SK-N-SH (cell line): Measurements from ENCODE around the gene IL17RC. TPM values are rescaled to one million over a fixed set of nuclear protein-coding genes. Genes with fewer than 3 reads are reported as not detected.

Source experiments
- CTCF ChIA-PET: fragments of 300-600, 350-600 bp; formaldehyde crosslinking; extraction: SDS; loops from one replicate; lab custom pipeline; 2021; lab: Yijun Ruan, JAX
- POLR2A ChIA-PET: fragments of 350-600 bp; sonication (Branson Sonifier 250); formaldehyde crosslinking; extraction: SDS; loops from one replicate; lab custom pipeline; 2020; ENCODE audit warnings: antibody characterized with exemption, inconsistent platforms; lab: Yijun Ruan, JAX
- DNase-seq: peaks from one replicate; pipeline ENCODE4 v3.0.0; 2012
- H2AFZ ChIP-seq: fragments of 200-600 bp; sonication (generic); 2 replicates; pipeline ENCODE4 v1.8.1; 2016; ENCODE audit warnings: antibody characterized with exemption, mild to moderate bottlenecking, low read depth
- H3F3A ChIP-seq: fragments of 200-600 bp; sonication (generic); replicated peaks from 2 replicates; pipeline ENCODE3; 2016; ENCODE audit warnings: antibody characterized with exemption, mild to moderate bottlenecking; ENCODE audit not compliant: insufficient read depth
- H3K27ac ChIP-seq, 2 experiments: fragments of 200-500 bp in 1 of 2; fragments of 200-600 bp in 1 of 2; sonication (Bioruptor generic) in 1 of 2; sonication (generic), shearing (Covaris generic) in 1 of 2; 2 replicates each; pipeline versions ENCODE4 v1.5.1 to v1.6.1; 2014 to 2016; ENCODE audit warnings: low read depth in 2 of 2, inconsistent platforms in 1 of 2, low read length in 1 of 2, mild to moderate bottlenecking in 1 of 2, mixed read lengths in 1 of 2
- H3K27me3 ChIP-seq: fragments of 200-600 bp; sonication (generic), shearing (Covaris generic); 2 replicates; pipeline ENCODE4 v1.6.1; 2016; ENCODE audit warnings: mixed run types; ENCODE audit not compliant: insufficient read depth
- H3K36me3 ChIP-seq, 2 experiments: fragments of 200-500 bp in 1 of 2; fragments of 200-600 bp in 1 of 2; sonication (Bioruptor generic) in 1 of 2; sonication (generic) in 1 of 2; replicated peaks in 1 of 2; 2 replicates each; pipeline versions ENCODE3 to v1.5.1; 2014 to 2016; ENCODE audit warnings: low read length in 1 of 2, mild to moderate bottlenecking in 1 of 2; ENCODE audit not compliant: insufficient read depth in 2 of 2, control insufficient read depth in 1 of 2
- H3K4me1 ChIP-seq, 2 experiments: fragments of 200-500 bp in 1 of 2; fragments of 200-600 bp in 1 of 2; sonication (Bioruptor generic) in 1 of 2; sonication (generic), shearing (Covaris generic) in 1 of 2; 2 replicates each; pipeline versions ENCODE4 v1.5.1 to v1.6.1; 2014 to 2016; ENCODE audit warnings: low read depth in 1 of 2, low read length in 1 of 2, mixed run types in 1 of 2; ENCODE audit not compliant: insufficient read depth in 2 of 2, control insufficient read depth in 1 of 2
- H3K4me2 ChIP-seq: fragments of 200-600 bp; sonication (generic), shearing (Covaris generic); 2 replicates; pipeline ENCODE4 v1.6.1; 2017; ENCODE audit warnings: mixed run types
- H3K4me3 ChIP-seq, 2 experiments: fragments of 200-500 bp in 1 of 2; fragments of 200-600 bp in 1 of 2; sonication (Bioruptor generic) in 1 of 2; sonication (generic), shearing (Covaris generic) in 1 of 2; 2 replicates each; pipeline versions ENCODE4 v1.5.1 to v1.8.1; 2014 to 2016; ENCODE audit warnings: low read depth in 2 of 2, inconsistent platforms in 1 of 2, low read length in 1 of 2, mild to moderate bottlenecking in 1 of 2, mixed read lengths in 1 of 2, moderate library complexity in 1 of 2
- H3K79me2 ChIP-seq: fragments of 200-600 bp; sonication (generic); 2 replicates; pipeline ENCODE4 v1.8.1; 2017; ENCODE audit warnings: mild to moderate bottlenecking; ENCODE audit not compliant: insufficient read depth
- H3K9ac ChIP-seq: fragments of 200-600 bp; sonication (generic); 2 replicates; pipeline ENCODE4 v1.6.1; 2017; ENCODE audit warnings: mixed run types
- H3K9me2 ChIP-seq: fragments of 200-600 bp; sonication (generic); 2 replicates; pipeline ENCODE4 v1.6.1; 2017; ENCODE audit warnings: mixed run types
- H3K9me3 ChIP-seq: fragments of 200-600 bp; sonication (generic); 2 replicates; pipeline ENCODE4 v1.6.1; 2017; ENCODE audit warnings: mixed run types, mild to moderate bottlenecking, moderate library complexity
- H4K20me1 ChIP-seq: fragments of 200-600 bp; sonication (generic); 2 replicates; pipeline ENCODE4 v1.6.1; 2017; ENCODE audit warnings: mild to moderate bottlenecking, mixed run types; ENCODE audit not compliant: insufficient read depth
- CHD2 ChIP-seq: fragments of 150-350 bp; IDR thresholded peaks from 2 replicates; pipeline ENCODE4 v1.6.1; 2018; ENCODE audit warnings: low read length; ENCODE audit not compliant: partially characterized antibody
- EP300 ChIP-seq, 2 experiments: IDR thresholded peaks; 2 replicates each; pipeline versions ENCODE4 v1.4.0 to v1.6.1; 2012; ENCODE audit warnings: borderline replicate concordance in 1 of 2, low read depth in 1 of 2, low read length in 1 of 2
- FOSL2 ChIP-seq: IDR thresholded peaks from 2 replicates; pipeline ENCODE4 v1.4.0; 2012; ENCODE audit warnings: low read depth, mild to moderate bottlenecking, moderate library complexity, borderline replicate concordance
- FOXJ3 ChIP-seq: sonication (generic); formaldehyde crosslinking; IDR thresholded peaks from 2 replicates; pipeline ENCODE4 v1.5.1; 2020; ENCODE audit warnings: mild to moderate bottlenecking, missing genetic modification reagents
- FOXM1 ChIP-seq: IDR thresholded peaks from 2 replicates; pipeline ENCODE4 v1.4.0; 2012; ENCODE audit warnings: low read depth, mild to moderate bottlenecking
- GABPA ChIP-seq: IDR thresholded peaks from 2 replicates; pipeline ENCODE4 v1.4.0; 2012; ENCODE audit warnings: low read depth, mild to moderate bottlenecking
- GATA2 ChIP-seq: sonication (generic); formaldehyde crosslinking; IDR thresholded peaks from 2 replicates; pipeline ENCODE4 v1.5.0; 2020; ENCODE audit warnings: mild to moderate bottlenecking, missing genetic modification reagents
- JUND ChIP-seq: IDR thresholded peaks from 2 replicates; pipeline ENCODE4 v1.4.0; 2012
- MXI1 ChIP-seq: IDR thresholded peaks from 2 replicates; pipeline ENCODE4 v1.6.1; 2012; ENCODE audit warnings: mild to moderate bottlenecking, low read depth, low read length, improper control_type of control experiment
- NFIC ChIP-seq: IDR thresholded peaks from 2 replicates; pipeline ENCODE4 v1.4.0; 2012; ENCODE audit warnings: borderline replicate concordance
- NRF1 ChIP-seq: IDR thresholded peaks from 2 replicates; pipeline ENCODE4 v1.6.1; 2012; ENCODE audit warnings: low read depth, mild to moderate bottlenecking, low read length
- POLR2AphosphoS5 ChIP-seq: IDR thresholded peaks from 2 replicates; pipeline ENCODE4 v1.6.1; 2012; ENCODE audit warnings: low read depth, low read length
- RCOR1 ChIP-seq: fragments of 150-350 bp; IDR thresholded peaks from 2 replicates; pipeline ENCODE4 v1.6.1; 2017; ENCODE audit warnings: antibody characterized with exemption, low read length
- RFX5 ChIP-seq: IDR thresholded peaks from 2 replicates; pipeline ENCODE4 v1.6.1; 2012; ENCODE audit warnings: mild to moderate bottlenecking, improper control_type of control experiment, low read length
- SMC3 ChIP-seq: IDR thresholded peaks from 2 replicates; pipeline ENCODE4 v1.6.1; 2012; ENCODE audit warnings: low read depth, low read length, improper control_type of control experiment
- TAF1 ChIP-seq: IDR thresholded peaks from 2 replicates; pipeline ENCODE4 v1.6.1; 2012; ENCODE audit warnings: low read depth, mild to moderate bottlenecking, low read length, moderate library complexity, borderline replicate concordance
- TEAD4 ChIP-seq: IDR thresholded peaks from 2 replicates; pipeline ENCODE4 v1.4.0; 2012; ENCODE audit warnings: mild to moderate bottlenecking, borderline replicate concordance; ENCODE audit not compliant: insufficient read depth
- USF2 ChIP-seq: fragments of 150-350 bp; IDR thresholded peaks from 2 replicates; pipeline ENCODE4 v1.6.1; 2017; ENCODE audit warnings: antibody characterized with exemption, low read length, low read depth, borderline replicate concordance
- YY1 ChIP-seq: IDR thresholded peaks from 2 replicates; pipeline ENCODE4 v1.4.0; 2012; ENCODE audit warnings: low read depth, mild to moderate bottlenecking
- WGBS: methylation state at CpG from one replicate; pipeline ENCODE4 v1.1.6; 2017; ENCODE audit warnings: low lambda C conversion rate; 5-methylcytosine and 5-hydroxymethylcytosine counted together
- polyA plus RNA-seq, 3 experiments: library from polyadenylated mRNA; depleted of rRNA; stranded (reverse); fragments of >200 nt; gene quantifications; 2 replicates each; pipeline ENCODE4 v1.2.3, GENCODE V29; 2012
- TF ChIP-seq, protein P1 (sequence below): fragments of 150-350 bp; IDR thresholded peaks from 2 replicates; pipeline ENCODE4 v1.6.1; 2016; ENCODE audit warnings: mild to moderate bottlenecking, low read depth, low read length
- TF ChIP-seq, protein P2 (sequence below): IDR thresholded peaks from 2 replicates; pipeline ENCODE4 v1.4.0; 2012; ENCODE audit warnings: low read depth
- TF ChIP-seq, protein P3 (sequence below): IDR thresholded peaks from 2 replicates; pipeline ENCODE4; 2012
- TF ChIP-seq, protein P4 (sequence below): IDR thresholded peaks from 2 replicates; pipeline ENCODE4 v1.4.0; 2012; ENCODE audit warnings: low read depth, borderline replicate concordance

Gene IL17RC
- polyA plus RNA-seq, 1 of the 3 experiments (the other 2 are of a cell fraction): 17.3 TPM

DNA sequence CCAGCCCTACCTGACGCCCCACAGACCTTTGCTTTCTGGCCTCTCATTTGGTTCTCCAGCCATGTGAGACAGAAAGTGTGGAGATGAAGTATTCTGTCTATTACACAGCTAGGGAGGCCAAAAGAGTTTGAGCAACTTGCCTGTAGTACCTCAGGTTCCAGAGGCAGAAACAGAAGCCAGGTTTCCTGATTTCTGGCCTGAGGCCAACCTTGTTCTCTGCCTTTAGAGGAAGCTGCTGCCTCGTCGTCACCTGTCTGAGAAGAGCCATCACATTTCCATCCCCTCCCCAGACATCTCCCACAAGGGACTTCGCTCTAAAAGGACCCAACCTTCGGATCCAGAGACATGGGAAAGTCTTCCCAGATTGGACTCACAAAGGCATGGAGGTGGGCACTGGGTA, 10.4 kb upstream of the IL17RC start:
- CTCF ChIA-PET: no interaction called here
- Histone ChIP-seq H4K20me1 (no peaks in the 10 kb centered on the region), H3K4me3 (no peak overlapping the region), H3K4me2 (no peak overlapping the region), H3K9me2 (no peaks in the 10 kb centered on the region), H3F3A (peaks cover 3% of the 10 kb centered on the region), H3K4me1 (peaks cover 0 to 12% of the 10 kb centered on the region in 2 experiments; a peak in 2 of 4 replicates), H3K27ac (no peak overlapping the region), H3K27me3 (no peaks in the 10 kb centered on the region), H3K79me2 (no peaks in the 10 kb centered on the region), H2AFZ (no peak overlapping the region), H3K36me3 (no peaks in the 10 kb centered on the region), H3K9me3 (no peaks in the 10 kb centered on the region), H3K9ac (no peak overlapping the region)
- WGBS: 94% methylated on average over 5 of the region's 5 CpGs
- POLR2A ChIA-PET: interaction anchor here (0.6 kb wide), 1 partner anchor 41 kb away, joined by 4 read pairs; no protein-coding TSS in a partner anchor
- no peak for DNase-seq
- TF ChIP-seq TAF1 (no peak), YY1 (no peak), MXI1 (no peak), GABPA (no peak), NFIC (no peak), FOSL2 (no peak), FOXJ3 (CRISPR knock-in tag) (no peak), SMC3 (no peak), FOXM1 (no peak), JUND (no peak), USF2 (no peak), RFX5 (no peak), NRF1 (no peak)
- TF ChIP-seq, protein P1, sequence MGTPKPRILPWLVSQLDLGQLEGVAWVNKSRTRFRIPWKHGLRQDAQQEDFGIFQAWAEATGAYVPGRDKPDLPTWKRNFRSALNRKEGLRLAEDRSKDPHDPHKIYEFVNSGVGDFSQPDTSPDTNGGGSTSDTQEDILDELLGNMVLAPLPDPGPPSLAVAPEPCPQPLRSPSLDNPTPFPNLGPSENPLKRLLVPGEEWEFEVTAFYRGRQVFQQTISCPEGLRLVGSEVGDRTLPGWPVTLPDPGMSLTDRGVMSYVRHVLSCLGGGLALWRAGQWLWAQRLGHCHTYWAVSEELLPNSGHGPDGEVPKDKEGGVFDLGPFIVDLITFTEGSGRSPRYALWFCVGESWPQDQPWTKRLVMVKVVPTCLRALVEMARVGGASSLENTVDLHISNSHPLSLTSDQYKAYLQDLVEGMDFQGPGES: no peak
- TF ChIP-seq, protein P2, sequence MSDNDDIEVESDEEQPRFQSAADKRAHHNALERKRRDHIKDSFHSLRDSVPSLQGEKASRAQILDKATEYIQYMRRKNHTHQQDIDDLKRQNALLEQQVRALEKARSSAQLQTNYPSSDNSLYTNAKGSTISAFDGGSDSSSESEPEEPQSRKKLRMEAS: no peak

- Histone ChIP-seq H3K4me3 (no peak overlapping the region), H3K4me1 (peaks cover 0 to 2% of the 10 kb centered on the region in 2 experiments; a peak in 2 of 4 replicates), H4K20me1 (no peaks in the 10 kb centered on the region), H3K4me2 (no peak overlapping the region), H3K27me3 (no peaks in the 10 kb centered on the region), H3K79me2 (no peaks in the 10 kb centered on the region), H3K27ac (no peak overlapping the region), H3F3A (peaks cover 6% of the 10 kb centered on the region), H3K36me3 (no peaks in the 10 kb centered on the region), H3K9me2 (no peaks in the 10 kb centered on the region), H3K9ac (no peak overlapping the region), H3K9me3 (no peaks in the 10 kb centered on the region), H2AFZ (no peak overlapping the region)
- 80% methylated on average over 3 of the region's 3 CpGs for WGBS
- POLR2A ChIA-PET: no interaction called here
- DNase-seq: no peak
- no peak for TF ChIP-seq MXI1
- TF ChIP-seq, protein P2: no peak
- no peak for TF ChIP-seq RCOR1
- no peak for TF ChIP-seq GATA2
- TF ChIP-seq, protein P3, sequence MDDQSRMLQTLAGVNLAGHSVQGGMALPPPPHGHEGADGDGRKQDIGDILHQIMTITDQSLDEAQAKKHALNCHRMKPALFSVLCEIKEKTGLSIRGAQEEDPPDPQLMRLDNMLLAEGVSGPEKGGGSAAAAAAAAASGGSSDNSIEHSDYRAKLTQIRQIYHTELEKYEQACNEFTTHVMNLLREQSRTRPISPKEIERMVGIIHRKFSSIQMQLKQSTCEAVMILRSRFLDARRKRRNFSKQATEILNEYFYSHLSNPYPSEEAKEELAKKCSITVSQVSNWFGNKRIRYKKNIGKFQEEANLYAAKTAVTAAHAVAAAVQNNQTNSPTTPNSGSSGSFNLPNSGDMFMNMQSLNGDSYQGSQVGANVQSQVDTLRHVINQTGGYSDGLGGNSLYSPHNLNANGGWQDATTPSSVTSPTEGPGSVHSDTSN: no peak
- TF ChIP-seq POLR2AphosphoS5: no peak
- no peak for TF ChIP-seq USF2
- TF ChIP-seq EP300 (IDR thresholded peaks at IDR 0.05; ENCODE audit: borderline replicate concordance in 1 of 2, low read depth in 1 of 2, low read length in 1 of 2): no peak
- TF ChIP-seq TEAD4: no peak
- no peak for TF ChIP-seq GABPA
- TF ChIP-seq, protein P4, sequence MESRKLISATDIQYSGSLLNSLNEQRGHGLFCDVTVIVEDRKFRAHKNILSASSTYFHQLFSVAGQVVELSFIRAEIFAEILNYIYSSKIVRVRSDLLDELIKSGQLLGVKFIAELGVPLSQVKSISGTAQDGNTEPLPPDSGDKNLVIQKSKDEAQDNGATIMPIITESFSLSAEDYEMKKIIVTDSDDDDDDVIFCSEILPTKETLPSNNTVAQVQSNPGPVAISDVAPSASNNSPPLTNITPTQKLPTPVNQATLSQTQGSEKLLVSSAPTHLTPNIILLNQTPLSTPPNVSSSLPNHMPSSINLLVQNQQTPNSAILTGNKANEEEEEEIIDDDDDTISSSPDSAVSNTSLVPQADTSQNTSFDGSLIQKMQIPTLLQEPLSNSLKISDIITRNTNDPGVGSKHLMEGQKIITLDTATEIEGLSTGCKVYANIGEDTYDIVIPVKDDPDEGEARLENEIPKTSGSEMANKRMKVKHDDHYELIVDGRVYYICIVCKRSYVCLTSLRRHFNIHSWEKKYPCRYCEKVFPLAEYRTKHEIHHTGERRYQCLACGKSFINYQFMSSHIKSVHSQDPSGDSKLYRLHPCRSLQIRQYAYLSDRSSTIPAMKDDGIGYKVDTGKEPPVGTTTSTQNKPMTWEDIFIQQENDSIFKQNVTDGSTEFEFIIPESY: no peak
- no peak for TF ChIP-seq TAF1
- TF ChIP-seq CHD2: no peak
- CTCF ChIA-PET: no interaction called here
Observed at GRCh38 chr3:9908286-9908685, 8.6 kb upstream of the IL17RC start.
